MCF 10A (cell line): Measurements from ENCODE around the gene KRAS. TPM values are rescaled to one million over a fixed set of nuclear protein-coding genes. Genes with fewer than 3 reads are reported as not detected.
A peak's percentile ranks its signal among the peaks of the same experiment; 100 is the strongest.

Source experiments
- BruUV-seq: library from RNA; stranded (reverse); fragments of 400-500 nt; replicated peaks from 2 replicates; lab custom pipeline; 2021; lab: Mats Ljungman, UMichigan
- CTCF ChIA-PET: fragments of 300-600 bp; sonication (Branson Sonifier 250); formaldehyde crosslinking; extraction: SDS; loops from one replicate; lab custom pipeline; 2021; ENCODE audit warnings: antibody characterized with exemption, inconsistent platforms; lab: Yijun Ruan, JAX
- POLR2A ChIA-PET: fragments of 300-600, 350-650 bp; sonication (Branson Sonifier 250); formaldehyde crosslinking; extraction: SDS; loops from one replicate; lab custom pipeline; 2020; ENCODE audit warnings: antibody characterized with exemption, inconsistent platforms; lab: Yijun Ruan, JAX
- DNase-seq: peaks from one replicate; pipeline ENCODE4 v3.0.0-alpha.2; 2018; ENCODE audit not compliant: unreplicated experiment
- H3K27ac Mint-ChIP-seq: one replicate; pipeline ENCODE4 v1.8.0; 2022; ENCODE audit warnings: mild to moderate bottlenecking, low read depth, mixed read lengths; ENCODE audit not compliant: unreplicated experiment
- H3K27me3 Mint-ChIP-seq: one replicate; pipeline ENCODE4 v1.8.0; 2022; ENCODE audit warnings: mixed read lengths; ENCODE audit not compliant: insufficient read depth, unreplicated experiment
- H3K36me3 Mint-ChIP-seq: one replicate; pipeline ENCODE4 v1.8.0; 2022; ENCODE audit warnings: mild to moderate bottlenecking, moderate library complexity, mixed read lengths; ENCODE audit not compliant: insufficient read depth, unreplicated experiment
- H3K4me1 Mint-ChIP-seq: one replicate; pipeline ENCODE4 v1.8.0; 2022; ENCODE audit warnings: mixed read lengths; ENCODE audit not compliant: insufficient read depth, unreplicated experiment
- H3K4me3 Mint-ChIP-seq: one replicate; pipeline ENCODE4 v1.8.0; 2022; ENCODE audit warnings: mild to moderate bottlenecking, moderate library complexity, mixed read lengths; ENCODE audit not compliant: unreplicated experiment
- H3K9me3 Mint-ChIP-seq: one replicate; pipeline ENCODE4 v1.8.0; 2022; ENCODE audit warnings: mixed read lengths; ENCODE audit not compliant: unreplicated experiment
- intact Hi-C: fragments of 100-400 bp; cut with micrococcal nuclease; formaldehyde crosslinking; loops from 2 replicates; pipeline ENCODE4 v1.14.1; 2022
- total RNA-seq: library from RNA; stranded (reverse); gene quantifications from 2 replicates; pipeline ENCODE4 v1.2.3, GENCODE V29; 2022
- TF ChIP-seq, protein P1 (sequence below): fragments of 200-600 bp; IDR thresholded peaks from one replicate; pipeline ENCODE4 v1.8.0; 2022; ENCODE audit warnings: antibody characterized with exemption, mild to moderate bottlenecking; ENCODE audit not compliant: unreplicated experiment

KRAS gene
- total RNA-seq, 1 experiment from 2014 or later, result 17.6 TPM

DNA sequence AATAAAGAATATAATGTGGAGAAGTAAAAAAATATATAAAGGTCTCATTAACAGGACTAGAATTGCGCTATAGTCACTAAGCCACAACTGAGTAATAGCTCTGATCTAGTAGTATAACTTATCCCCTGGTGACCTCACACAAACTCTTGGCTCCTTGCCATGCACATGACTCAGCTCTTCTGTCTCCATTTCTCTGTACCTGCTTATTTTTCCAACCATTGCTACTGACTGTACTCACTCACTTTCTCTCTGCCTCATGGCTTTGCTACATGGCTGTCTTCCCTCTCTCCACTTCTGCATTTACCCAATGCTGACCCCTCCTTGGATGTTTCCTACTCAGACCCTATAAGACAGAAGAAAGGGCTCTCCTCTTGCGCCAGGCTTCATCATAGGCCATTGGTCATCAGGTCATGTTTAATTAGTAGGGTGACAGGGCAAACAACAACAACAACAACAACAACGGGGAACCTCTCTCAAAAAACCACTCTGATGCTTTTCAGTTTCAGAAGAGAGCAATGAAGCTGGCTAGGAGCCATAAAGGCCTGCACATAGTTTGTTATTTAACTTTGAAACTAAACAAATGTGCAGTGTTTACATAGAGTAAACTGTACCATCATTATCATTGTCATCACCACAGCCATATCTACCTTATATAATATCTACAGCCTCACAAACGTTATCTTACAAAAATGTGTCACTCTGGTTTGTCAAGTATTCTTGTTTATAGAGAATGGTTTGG lies 25.6 kb upstream of the KRAS start:
- TF ChIP-seq, protein P1, sequence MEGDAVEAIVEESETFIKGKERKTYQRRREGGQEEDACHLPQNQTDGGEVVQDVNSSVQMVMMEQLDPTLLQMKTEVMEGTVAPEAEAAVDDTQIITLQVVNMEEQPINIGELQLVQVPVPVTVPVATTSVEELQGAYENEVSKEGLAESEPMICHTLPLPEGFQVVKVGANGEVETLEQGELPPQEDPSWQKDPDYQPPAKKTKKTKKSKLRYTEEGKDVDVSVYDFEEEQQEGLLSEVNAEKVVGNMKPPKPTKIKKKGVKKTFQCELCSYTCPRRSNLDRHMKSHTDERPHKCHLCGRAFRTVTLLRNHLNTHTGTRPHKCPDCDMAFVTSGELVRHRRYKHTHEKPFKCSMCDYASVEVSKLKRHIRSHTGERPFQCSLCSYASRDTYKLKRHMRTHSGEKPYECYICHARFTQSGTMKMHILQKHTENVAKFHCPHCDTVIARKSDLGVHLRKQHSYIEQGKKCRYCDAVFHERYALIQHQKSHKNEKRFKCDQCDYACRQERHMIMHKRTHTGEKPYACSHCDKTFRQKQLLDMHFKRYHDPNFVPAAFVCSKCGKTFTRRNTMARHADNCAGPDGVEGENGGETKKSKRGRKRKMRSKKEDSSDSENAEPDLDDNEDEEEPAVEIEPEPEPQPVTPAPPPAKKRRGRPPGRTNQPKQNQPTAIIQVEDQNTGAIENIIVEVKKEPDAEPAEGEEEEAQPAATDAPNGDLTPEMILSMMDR, result no peak
- Mint-ChIP-seq H3K27ac (peak overlapping the region; percentile 10), H3K4me1 (peaks cover 6% of the 10 kb centered on the region), H3K4me3 (no peak overlapping the region), H3K36me3 (no peaks in the 10 kb centered on the region), H3K9me3 (no peaks in the 10 kb centered on the region), H3K27me3 (no peaks in the 10 kb centered on the region)
- peak; percentile 95 for DNase-seq
- no TSS peak for BruUV-seq
- POLR2A ChIA-PET, result interaction anchor here (0.6 to 2.4 kb wide), 6 partner anchors 8 to 937 kb away, joined by 3 to 7 read pairs (median 3); no protein-coding TSS in a partner anchor
- intact Hi-C loops, result loop anchor here (5.0 kb wide), 1 partner anchor 56 kb away; no protein-coding TSS in a partner anchor
- CTCF ChIA-PET, result interaction anchor here (0.6 to 1.5 kb wide), 4 partner anchors 11 to 98 kb away, joined by 3 to 4 read pairs (median 4); no protein-coding TSS in a partner anchor

DNA sequence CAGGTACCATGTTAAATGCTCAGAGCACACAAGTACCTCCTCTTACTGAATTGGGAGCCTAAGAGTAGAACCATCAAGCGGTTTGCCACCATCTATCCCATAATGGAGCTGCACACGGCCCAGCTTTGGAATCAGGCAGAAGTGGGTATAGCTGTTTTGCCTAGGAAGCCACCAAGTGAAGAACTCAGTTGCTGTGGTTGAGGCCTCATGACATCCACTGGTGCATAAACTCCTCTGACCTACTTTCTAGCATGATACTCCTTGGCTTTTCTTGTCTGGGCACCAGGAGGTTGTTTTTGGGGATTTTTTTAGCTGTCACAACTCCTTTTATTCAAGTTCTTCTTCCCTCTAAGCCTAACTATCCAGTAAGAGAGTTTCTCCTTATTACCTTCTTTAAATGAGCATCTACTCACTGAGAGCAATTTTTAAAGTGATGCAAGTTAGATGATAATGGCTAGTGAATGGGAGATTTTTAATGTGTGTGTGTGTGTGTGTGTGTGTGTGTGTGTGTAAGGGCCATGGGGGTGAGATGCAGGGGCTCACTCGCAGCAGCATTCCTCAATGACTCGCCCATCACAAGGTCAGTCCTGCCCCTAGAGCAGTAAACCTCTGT lies 20.9 kb upstream of the KRAS start:
- TF ChIP-seq, protein P1, result no peak
- POLR2A ChIA-PET, result no interaction called here
- intact Hi-C loops, result no loop called here
- BruUV-seq, result no TSS peak
- no peaks in the 10 kb centered on the region for H3K36me3 Mint-ChIP-seq
- peaks cover 6% of the 10 kb centered on the region for H3K4me1 Mint-ChIP-seq
- H3K27me3 Mint-ChIP-seq, result no peaks in the 10 kb centered on the region
- CTCF ChIA-PET, result no interaction called here
- H3K4me3 Mint-ChIP-seq, result no peak overlapping the region
- H3K9me3 Mint-ChIP-seq, result no peaks in the 10 kb centered on the region
- no peak overlapping the region for H3K27ac Mint-ChIP-seq
- no peak for DNase-seq

DNA sequence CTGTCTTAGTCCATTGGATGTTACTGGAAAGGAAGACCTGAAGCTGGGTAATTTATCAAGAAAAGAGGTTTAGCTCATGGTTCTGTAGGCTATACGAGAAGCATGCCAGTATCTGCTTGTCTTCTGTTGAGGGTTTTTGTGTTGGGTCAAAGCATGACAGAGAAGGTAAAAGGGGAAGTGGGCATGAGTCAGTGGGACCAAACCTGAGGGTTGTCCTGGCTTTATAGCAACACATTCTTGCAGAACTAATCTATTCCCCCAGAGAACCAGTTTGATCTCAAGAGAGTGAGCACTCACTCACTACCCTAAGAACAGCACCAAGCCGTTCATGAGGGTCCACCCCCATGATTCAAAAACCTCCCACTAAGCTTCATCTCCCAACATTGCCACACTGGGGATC lies 19.0 kb upstream of the KRAS start:
- CTCF ChIA-PET, result interaction anchor here (0.7 kb wide), 1 partner anchor 32 kb away, joined by 3 read pairs; no protein-coding TSS in a partner anchor
- no peaks in the 10 kb centered on the region for H3K36me3 Mint-ChIP-seq
- H3K27me3 Mint-ChIP-seq, result no peaks in the 10 kb centered on the region
- intact Hi-C loops, result no loop called here
- no peaks in the 10 kb centered on the region for H3K9me3 Mint-ChIP-seq
- no peak for DNase-seq
- H3K4me1 Mint-ChIP-seq, result no peaks in the 10 kb centered on the region
- POLR2A ChIA-PET, result interaction anchor here (0.7 to 1.6 kb wide), 3 partner anchors 19 to 71 kb away, joined by 3 to 5 read pairs (median 3); partner anchors contain the start of gene KRAS
- H3K4me3 Mint-ChIP-seq, result no peak overlapping the region
- no TSS peak for BruUV-seq
- TF ChIP-seq, protein P1, result no peak
- H3K27ac Mint-ChIP-seq, result no peak overlapping the region

GRCh38 chr12:25266497-25266896 lies 15.8 kb upstream of the KRAS start:
- Mint-ChIP-seq H3K36me3 (no peaks in the 10 kb centered on the region), H3K4me1 (no peaks in the 10 kb centered on the region), H3K27me3 (no peaks in the 10 kb centered on the region), H3K27ac (no peak overlapping the region), H3K4me3 (no peak overlapping the region), H3K9me3 (no peaks in the 10 kb centered on the region)
- no TSS peak for BruUV-seq
- TF ChIP-seq, protein P1, result no peak
- ChIA-PET POLR2A (no interaction called here), CTCF (interaction anchor here (0.7 kb wide), 1 partner anchor 126 kb away, joined by 3 read pairs; no protein-coding TSS in a partner anchor)
- no peak for DNase-seq
- intact Hi-C loops, result no loop called here
